H9 (cell line): ENCODE data around the gene CHDH. TPM values are rescaled to one million over a fixed set of nuclear protein-coding genes. Genes with fewer than 3 reads are reported as not detected.

Experiments
- DNase-seq: peaks from one replicate; pipeline ENCODE4 v3.0.0-alpha.2; 2017
- H2AFZ ChIP-seq: one replicate; pipeline ENCODE4 v1.6.1; 2013; ENCODE audit warnings: mild to moderate bottlenecking, low read length, control low read depth, moderate library complexity
- H2AK5ac ChIP-seq: 2 replicates; pipeline ENCODE4 v1.6.1; 2013; ENCODE audit warnings: low read length, control low read depth, mixed read lengths; ENCODE audit not compliant: insufficient read length
- H2BK120ac ChIP-seq: one replicate; pipeline ENCODE4 v1.6.1; 2013; ENCODE audit warnings: low read depth, mild to moderate bottlenecking, low read length, control low read depth, inconsistent platforms; ENCODE audit not compliant: poor library complexity, severe bottlenecking
- H2BK12ac ChIP-seq: 2 replicates; pipeline ENCODE4 v1.6.1; 2013; ENCODE audit warnings: low read length, control low read depth, mixed read lengths, low read depth; ENCODE audit not compliant: insufficient read length
- H2BK15ac ChIP-seq: 2 replicates; pipeline ENCODE4 v1.6.1; 2013; ENCODE audit warnings: low read depth, low read length, control low read depth
- H2BK20ac ChIP-seq: one replicate; pipeline ENCODE4 v1.6.1; 2013; ENCODE audit warnings: low read depth, mild to moderate bottlenecking, low read length, control low read depth, inconsistent platforms; ENCODE audit not compliant: poor library complexity, severe bottlenecking
- H2BK5ac ChIP-seq: 2 replicates; pipeline ENCODE4 v1.6.1; 2013; ENCODE audit warnings: low read length, control low read depth, mixed read lengths; ENCODE audit not compliant: insufficient read length
- H3K14ac ChIP-seq: 2 replicates; pipeline ENCODE4 v1.6.1; 2013; ENCODE audit warnings: low read length, control low read depth; ENCODE audit not compliant: insufficient read depth
- H3K18ac ChIP-seq: 2 replicates; pipeline ENCODE4 v1.6.1; 2013; ENCODE audit warnings: low read depth, mild to moderate bottlenecking, mixed read lengths, low read length, control low read depth; ENCODE audit not compliant: insufficient read length
- H3K23ac ChIP-seq: 2 replicates; pipeline ENCODE4 v1.6.1; 2013; ENCODE audit warnings: low read length, control low read depth, mixed read lengths, low read depth; ENCODE audit not compliant: insufficient read length
- H3K23me2 ChIP-seq: 2 replicates; pipeline ENCODE4 v1.6.1; 2013; ENCODE audit warnings: low read depth, mild to moderate bottlenecking, mixed read lengths, low read length, control low read depth; ENCODE audit not compliant: insufficient read length, poor library complexity, severe bottlenecking
- H3K27ac ChIP-seq: 2 replicates; pipeline ENCODE4 v1.5.1; 2013; ENCODE audit warnings: low read length, control low read depth, mixed read lengths, low read depth; ENCODE audit not compliant: insufficient read length
- H3K27me3 ChIP-seq: 2 replicates; pipeline ENCODE4 v1.6.1; 2013; ENCODE audit warnings: low read length, control low read depth, inconsistent platforms; ENCODE audit not compliant: insufficient read depth
- H3K4ac ChIP-seq: 2 replicates; pipeline ENCODE4 v1.6.1; 2013; ENCODE audit warnings: low read depth, mild to moderate bottlenecking, control low read depth, inconsistent platforms, low read length, moderate library complexity
- H3K4me1 ChIP-seq: 2 replicates; pipeline ENCODE4 v1.6.1; 2013; ENCODE audit warnings: low read length, control low read depth, inconsistent platforms; ENCODE audit not compliant: insufficient read depth
- H3K4me2 ChIP-seq: 2 replicates; pipeline ENCODE4 v1.6.1; 2013; ENCODE audit warnings: low read length, control low read depth, mixed read lengths; ENCODE audit not compliant: insufficient read length, insufficient read depth
- H3K56ac ChIP-seq: 2 replicates; pipeline ENCODE4 v1.6.1; 2013; ENCODE audit warnings: low read depth, mild to moderate bottlenecking, mixed read lengths, low read length, control low read depth; ENCODE audit not compliant: insufficient read length
- H3K79me1 ChIP-seq: 2 replicates; pipeline ENCODE4 v1.6.1; 2013; ENCODE audit warnings: low read depth, mild to moderate bottlenecking, moderate library complexity, low read length, control low read depth, inconsistent platforms; ENCODE audit not compliant: insufficient read depth, poor library complexity, severe bottlenecking
- H3K79me2 ChIP-seq: 2 replicates; pipeline ENCODE4 v1.6.1; 2013; ENCODE audit warnings: low read length, control low read depth, inconsistent platforms; ENCODE audit not compliant: insufficient read depth
- H3K9ac ChIP-seq: 2 replicates; pipeline ENCODE4 v1.6.1; 2013; ENCODE audit warnings: low read length, control low read depth, mixed read lengths; ENCODE audit not compliant: insufficient read length; ENCODE audit errors: extremely low read depth
- H3K9me3 ChIP-seq: one replicate; pipeline ENCODE4 v1.6.1; 2013; ENCODE audit warnings: low read depth, low read length, inconsistent platforms; ENCODE audit not compliant: control insufficient read depth
- H3T11ph ChIP-seq: one replicate; pipeline ENCODE4 v1.6.1; 2013; ENCODE audit warnings: mild to moderate bottlenecking, low read length, control low read depth, inconsistent platforms
- H4K20me1 ChIP-seq: one replicate; pipeline ENCODE4 v1.6.1; 2013; ENCODE audit not compliant: control insufficient read depth, insufficient read length, insufficient read depth
- H4K5ac ChIP-seq: 2 replicates; pipeline ENCODE4 v1.6.1; 2013; ENCODE audit warnings: low read depth, mild to moderate bottlenecking, mixed read lengths, low read length, control low read depth; ENCODE audit not compliant: insufficient read length
- H4K8ac ChIP-seq: replicated peaks from 2 replicates; pipeline ENCODE4 v1.6.1; 2013; ENCODE audit warnings: low read length, control low read depth, mixed read lengths, low read depth; ENCODE audit not compliant: insufficient read length
- H4K91ac ChIP-seq: 2 replicates; pipeline ENCODE4 v1.6.1; 2013; ENCODE audit warnings: low read depth, mild to moderate bottlenecking, moderate library complexity, mixed read lengths, low read length, control low read depth; ENCODE audit not compliant: insufficient read length
- H3K27ac Mint-ChIP-seq, 3 experiments: 2 replicates in 2 of 3; 3 replicates in 1 of 3; pipeline ENCODE4 v1.8.0; 2020 to 2021; ENCODE audit warnings: mixed read lengths in 3 of 3, mild to moderate bottlenecking in 1 of 3, moderate library complexity in 1 of 3
- H3K27me3 Mint-ChIP-seq: 2 replicates; pipeline ENCODE4 v1.8.0; 2021; ENCODE audit warnings: low read depth, mild to moderate bottlenecking, moderate library complexity, mixed read lengths
- H3K36me3 Mint-ChIP-seq, 3 experiments: 2 replicates in 2 of 3; 3 replicates in 1 of 3; pipeline ENCODE4 v1.8.0; 2020 to 2021; ENCODE audit warnings: low read depth in 3 of 3, mixed read lengths in 3 of 3; ENCODE audit not compliant: insufficient read depth in 1 of 3
- H3K4me1 Mint-ChIP-seq, 2 experiments: 2 replicates each; pipeline ENCODE4 v1.8.0; 2020; ENCODE audit warnings: mixed read lengths in 2 of 2
- H3K4me3 Mint-ChIP-seq, 2 experiments: 2 replicates in 1 of 2; 3 replicates in 1 of 2; pipeline ENCODE4 v1.8.0; 2020 to 2021; ENCODE audit warnings: mild to moderate bottlenecking in 2 of 2, mixed read lengths in 2 of 2, moderate library complexity in 1 of 2
- H3K9me3 Mint-ChIP-seq, 2 experiments: 2 replicates in 1 of 2; 3 replicates in 1 of 2; pipeline ENCODE4 v1.8.0; 2020; ENCODE audit warnings: mild to moderate bottlenecking in 2 of 2, mixed read lengths in 2 of 2, moderate library complexity in 1 of 2
- CTCF ChIP-seq: fragments of 200-600 bp; sonication (generic); conservative IDR thresholded peaks from 3 replicates; pipeline ENCODE4 v1.8.0; 2021; ENCODE audit warnings: antibody characterized with exemption, mild to moderate bottlenecking
- WGBS: extraction: QIAGEN DNeasy Blood & Tissue Kit; methylation state at CpG from one replicate; pipeline ENCODE4 v1.1.7; 2013; ENCODE audit warnings: missing lambda C conversion rate, low lambda C conversion rate, mixed read lengths; ENCODE audit not compliant: insufficient read length; ENCODE audit errors: extremely low coverage; 5-methylcytosine and 5-hydroxymethylcytosine counted together
- total RNA-seq: library from RNA; stranded (reverse); gene quantifications from 2 replicates; pipeline ENCODE4 v1.2.1, GENCODE V29; 2021

The CHDH gene
- total RNA-seq, 1 experiment from 2014 or later = 11.0 TPM

- H2AK5ac ChIP-seq = no peak overlapping the region
- Mint-ChIP-seq H3K4me1 (peaks cover 14 to 18% of the 10 kb centered on the region in 2 experiments), H3K36me3 (no peaks in the 10 kb centered on the region), H3K27ac (no peak overlapping the region), H3K9me3 (no peaks in the 10 kb centered on the region), H3K4me3 (no peak overlapping the region), H3K27me3 (no peaks in the 10 kb centered on the region; the same call in 1 of the 2 replicates)
- H3K9me3 ChIP-seq = no peaks in the 10 kb centered on the region
- H2BK5ac ChIP-seq = no peak overlapping the region
- no peak overlapping the region for H3K27ac ChIP-seq
- no peak overlapping the region for H3K56ac ChIP-seq
- no peaks in the 10 kb centered on the region for H3K27me3 ChIP-seq
- no peaks in the 10 kb centered on the region for H4K20me1 ChIP-seq
- no peak overlapping the region for H4K5ac ChIP-seq
- no peak overlapping the region for H3K9ac ChIP-seq
- H4K8ac ChIP-seq = no peak overlapping the region
- H2AFZ ChIP-seq = no peak overlapping the region
- H3K4me1 ChIP-seq = no peaks in the 10 kb centered on the region; the same call in 1 of the 2 replicates
- no peak for TF ChIP-seq CTCF
- no CpG with 5 or more reads among the region's 9 CpGs for WGBS
- H3K79me2 ChIP-seq = no peaks in the 10 kb centered on the region
- H2BK12ac ChIP-seq = no peak overlapping the region
- no peak overlapping the region for H4K91ac ChIP-seq
- no peak overlapping the region for H2BK15ac ChIP-seq
- no peak overlapping the region for H3K18ac ChIP-seq
- H3K79me1 ChIP-seq = no peaks in the 10 kb centered on the region
- no peak overlapping the region for H2BK120ac ChIP-seq
- no peak for DNase-seq
- H3K4me2 ChIP-seq = no peak overlapping the region
- no peak overlapping the region for H3K4ac ChIP-seq
- H3K23me2 ChIP-seq = no peaks in the 10 kb centered on the region
- H3K23ac ChIP-seq = no peak overlapping the region
- H3K14ac ChIP-seq = no peak overlapping the region
- H2BK20ac ChIP-seq = no peak overlapping the region
- H3T11ph ChIP-seq = no peak overlapping the region
Measured at GRCh38 chr3:53801319-53801718, 44.9 kb downstream of the CHDH start.
